NCI-H2081 treated with DMSO at 0.1 percent for 48 hours (cell line): ENCODE data around the gene FSIP1.

ENCODE experiments used
- DNase-seq: peaks from one replicate; lab custom pipeline; 2025; lab: John Stamatoyannopoulos, UW

The FSIP1 gene

DNA sequence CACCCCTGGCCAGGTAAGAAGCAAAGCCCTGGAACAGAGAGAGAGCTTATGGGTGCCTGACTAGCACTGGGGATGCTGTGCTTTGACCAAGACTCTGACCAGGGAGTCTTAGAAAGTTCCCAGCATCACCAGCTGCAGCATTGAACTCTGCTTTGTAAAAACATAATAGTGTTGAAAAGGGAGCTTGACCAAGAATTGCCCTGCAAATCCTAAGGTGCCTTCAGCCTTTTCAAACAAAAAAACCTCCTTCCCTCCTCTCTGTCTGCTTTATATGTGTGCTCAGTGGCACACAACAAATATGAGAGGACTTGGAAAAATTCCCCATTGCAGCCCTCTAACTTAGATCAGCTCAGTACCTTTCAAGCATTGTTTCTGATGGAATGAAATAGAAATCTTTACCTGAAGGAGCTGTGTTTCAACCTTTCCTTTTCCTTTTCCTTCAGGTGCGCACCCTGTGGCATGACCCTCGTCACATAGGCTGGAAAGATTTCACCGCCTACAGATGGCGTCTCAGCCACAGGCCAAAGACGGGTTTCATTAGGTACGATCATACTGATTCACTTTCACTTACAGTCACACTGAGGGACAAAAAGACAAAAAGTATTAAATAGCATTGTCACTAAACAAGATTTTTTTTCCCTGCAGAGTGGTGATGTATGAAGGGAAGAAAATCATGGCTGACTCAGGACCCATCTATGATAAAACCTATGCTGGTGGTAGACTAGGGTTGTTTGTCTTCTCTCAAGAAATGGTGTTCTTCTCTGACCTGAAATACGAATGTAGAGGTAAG is 188.8 kb downstream of the FSIP1 start:
- no peak for DNase-seq

DNA sequence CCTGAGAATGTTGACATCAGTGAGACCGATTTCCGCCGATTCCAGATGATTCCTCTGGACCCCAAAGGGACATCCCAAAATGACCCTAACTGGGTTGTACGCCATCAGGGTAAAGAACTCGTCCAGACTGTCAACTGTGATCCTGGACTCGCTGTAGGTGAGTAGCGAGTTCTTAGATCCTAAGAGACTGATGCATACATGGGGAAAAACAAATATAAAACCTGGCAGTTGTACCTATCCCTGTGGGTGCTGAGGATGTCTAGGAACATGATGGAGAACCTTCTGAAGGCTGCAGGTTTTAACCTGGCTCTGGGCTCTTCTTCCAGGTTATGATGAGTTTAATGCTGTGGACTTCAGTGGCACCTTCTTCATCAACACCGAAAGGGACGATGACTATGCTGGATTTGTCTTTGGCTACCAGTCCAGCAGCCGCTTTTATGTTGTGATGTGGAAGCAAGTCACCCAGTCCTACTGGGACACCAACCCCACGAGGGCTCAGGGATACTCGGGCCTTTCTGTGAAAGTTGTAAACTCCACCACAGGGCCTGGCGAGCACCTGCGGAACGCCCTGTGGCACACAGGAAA is 189.5 kb downstream of the FSIP1 start:
- no peak for DNase-seq

DNA sequence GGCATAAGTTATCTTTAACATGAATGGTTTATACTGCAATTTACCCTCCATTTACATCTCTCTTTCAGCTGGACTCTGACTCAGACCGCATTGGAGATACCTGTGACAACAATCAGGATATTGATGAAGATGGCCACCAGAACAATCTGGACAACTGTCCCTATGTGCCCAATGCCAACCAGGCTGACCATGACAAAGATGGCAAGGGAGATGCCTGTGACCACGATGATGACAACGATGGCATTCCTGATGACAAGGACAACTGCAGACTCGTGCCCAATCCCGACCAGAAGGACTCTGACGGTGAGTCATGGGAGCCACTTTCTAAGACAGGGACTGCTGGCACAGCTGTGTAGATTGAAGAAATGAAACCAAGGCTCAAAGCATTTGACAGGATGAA is 190.1 kb downstream of the FSIP1 start:
- no peak for DNase-seq

DNA sequence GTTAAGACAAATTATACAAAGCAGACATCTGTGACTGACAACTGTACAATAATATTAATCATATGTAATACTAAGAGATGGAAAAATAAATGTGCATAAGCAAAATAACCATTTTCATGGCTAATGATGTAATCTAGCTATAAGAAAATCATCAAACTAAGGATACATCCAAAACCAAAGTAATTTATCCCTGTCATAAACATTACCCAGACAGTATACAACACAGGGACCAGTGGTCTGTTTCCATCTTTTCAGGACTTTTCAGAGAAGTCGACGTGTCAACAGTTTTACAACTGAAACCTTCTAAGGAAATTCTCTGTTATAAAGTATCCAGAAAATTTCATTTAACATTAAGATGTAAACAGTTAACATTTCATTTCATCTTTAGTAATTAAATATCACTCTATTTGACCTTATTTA is 190.7 kb downstream of the FSIP1 start:
- DNase-seq: no peak

DNA sequence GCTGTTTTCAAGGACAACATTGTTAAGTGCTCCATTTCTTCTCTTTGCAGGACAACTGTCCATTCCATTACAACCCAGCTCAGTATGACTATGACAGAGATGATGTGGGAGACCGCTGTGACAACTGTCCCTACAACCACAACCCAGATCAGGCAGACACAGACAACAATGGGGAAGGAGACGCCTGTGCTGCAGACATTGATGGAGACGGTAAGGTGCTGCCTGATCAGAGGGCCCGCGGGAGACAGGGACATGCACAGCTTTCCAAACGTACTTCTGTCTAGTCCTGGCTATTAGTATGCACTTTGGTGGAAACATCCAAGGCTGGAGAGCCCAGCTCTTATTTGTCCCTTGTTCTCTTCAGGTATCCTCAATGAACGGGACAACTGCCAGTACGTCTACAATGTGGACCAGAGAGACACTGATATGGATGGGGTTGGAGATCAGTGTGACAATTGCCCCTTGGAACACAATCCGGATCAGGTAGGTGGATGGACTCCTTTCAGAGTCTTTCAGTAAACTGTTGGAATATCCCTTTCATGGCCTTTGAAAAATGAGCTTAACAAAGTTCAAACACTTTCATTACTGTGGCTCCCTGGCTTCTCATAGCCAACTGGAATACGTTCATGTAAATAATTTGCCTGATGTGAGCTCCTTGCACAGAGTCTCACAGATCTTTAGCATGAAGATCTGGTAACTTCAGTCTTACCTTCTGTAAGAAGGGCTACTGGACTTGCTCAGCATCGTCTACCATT is 191.3 kb downstream of the FSIP1 start:
- DNase-seq: no peak

DNA sequence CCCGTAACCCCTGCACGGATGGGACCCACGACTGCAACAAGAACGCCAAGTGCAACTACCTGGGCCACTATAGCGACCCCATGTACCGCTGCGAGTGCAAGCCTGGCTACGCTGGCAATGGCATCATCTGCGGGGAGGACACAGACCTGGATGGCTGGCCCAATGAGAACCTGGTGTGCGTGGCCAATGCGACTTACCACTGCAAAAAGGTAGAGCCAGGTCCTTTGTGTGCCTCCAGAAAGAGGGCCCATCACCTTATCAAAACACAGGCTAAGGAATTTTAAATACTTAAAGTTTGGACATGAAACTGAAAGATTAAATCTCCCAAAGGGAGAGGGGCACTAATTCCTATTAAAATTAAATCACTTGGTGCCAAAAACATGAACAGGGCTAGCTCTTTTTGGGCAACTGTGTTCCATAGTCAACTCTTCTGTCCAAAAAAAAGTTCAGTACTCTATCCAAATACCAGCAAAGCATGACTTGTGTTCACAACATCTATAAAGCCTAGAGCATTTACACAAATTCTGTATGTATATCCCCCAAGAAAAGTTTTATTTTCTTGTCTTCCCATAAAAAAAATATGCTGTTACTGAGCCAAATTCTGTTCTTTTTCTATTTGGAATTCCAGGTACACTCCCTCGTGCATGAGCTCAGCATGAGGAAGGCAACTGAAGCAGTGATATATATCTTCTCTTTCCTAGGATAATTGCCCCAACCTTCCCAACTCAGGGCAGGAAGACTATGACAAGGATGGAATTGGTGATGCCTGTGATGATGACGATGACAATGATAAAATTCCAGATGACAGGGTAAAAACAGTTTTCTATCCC is 192.6 kb downstream of the FSIP1 start:
- DNase-seq: no peak

DNA sequence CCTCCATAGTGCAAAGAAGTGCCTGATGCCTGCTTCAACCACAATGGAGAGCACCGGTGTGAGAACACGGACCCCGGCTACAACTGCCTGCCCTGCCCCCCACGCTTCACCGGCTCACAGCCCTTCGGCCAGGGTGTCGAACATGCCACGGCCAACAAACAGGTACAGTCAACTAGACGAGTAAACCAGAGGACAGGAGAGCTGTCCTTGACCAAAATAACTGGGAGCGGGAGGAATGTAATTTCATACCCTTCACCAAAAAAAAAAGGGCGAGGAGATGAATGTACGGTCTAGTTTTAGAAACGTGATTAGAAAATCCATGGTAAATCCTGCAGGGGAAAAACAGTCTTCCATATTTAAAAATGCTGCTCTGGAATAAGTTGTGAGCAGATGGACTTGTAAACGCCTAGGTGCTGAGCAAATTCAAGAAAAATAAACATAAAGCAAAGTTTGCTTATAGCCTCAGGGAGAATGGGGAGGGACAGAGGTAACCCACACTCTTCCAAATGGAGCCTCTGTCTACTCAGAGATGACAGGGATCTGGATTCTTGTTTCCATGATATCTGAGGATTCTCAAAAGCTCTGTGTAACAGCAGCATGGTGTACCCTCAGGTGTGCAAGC is 193.3 kb downstream of the FSIP1 start:
- no peak for DNase-seq

DNA sequence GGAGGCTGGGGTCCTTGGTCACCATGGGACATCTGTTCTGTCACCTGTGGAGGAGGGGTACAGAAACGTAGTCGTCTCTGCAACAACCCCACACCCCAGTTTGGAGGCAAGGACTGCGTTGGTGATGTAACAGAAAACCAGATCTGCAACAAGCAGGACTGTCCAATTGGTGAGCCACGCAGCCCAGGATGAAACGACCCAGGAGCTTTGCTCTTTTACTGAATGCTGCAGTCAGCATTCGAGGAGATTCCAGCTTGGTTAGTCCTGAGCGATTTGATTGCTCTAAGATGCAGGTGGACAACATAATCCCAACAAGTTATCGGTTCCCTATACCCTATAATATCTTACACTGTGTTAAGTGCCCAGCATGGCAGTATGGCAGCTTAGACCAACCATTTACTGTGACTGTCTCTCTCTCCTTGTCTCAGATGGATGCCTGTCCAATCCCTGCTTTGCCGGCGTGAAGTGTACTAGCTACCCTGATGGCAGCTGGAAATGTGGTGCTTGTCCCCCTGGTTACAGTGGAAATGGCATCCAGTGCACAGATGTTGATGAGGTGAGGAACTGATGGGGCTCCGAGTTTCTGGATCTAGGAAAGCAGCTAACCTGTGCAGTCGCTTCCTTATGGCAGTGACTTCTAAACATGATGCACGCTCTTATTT is 194.0 kb downstream of the FSIP1 start:
- no peak for DNase-seq

DNA sequence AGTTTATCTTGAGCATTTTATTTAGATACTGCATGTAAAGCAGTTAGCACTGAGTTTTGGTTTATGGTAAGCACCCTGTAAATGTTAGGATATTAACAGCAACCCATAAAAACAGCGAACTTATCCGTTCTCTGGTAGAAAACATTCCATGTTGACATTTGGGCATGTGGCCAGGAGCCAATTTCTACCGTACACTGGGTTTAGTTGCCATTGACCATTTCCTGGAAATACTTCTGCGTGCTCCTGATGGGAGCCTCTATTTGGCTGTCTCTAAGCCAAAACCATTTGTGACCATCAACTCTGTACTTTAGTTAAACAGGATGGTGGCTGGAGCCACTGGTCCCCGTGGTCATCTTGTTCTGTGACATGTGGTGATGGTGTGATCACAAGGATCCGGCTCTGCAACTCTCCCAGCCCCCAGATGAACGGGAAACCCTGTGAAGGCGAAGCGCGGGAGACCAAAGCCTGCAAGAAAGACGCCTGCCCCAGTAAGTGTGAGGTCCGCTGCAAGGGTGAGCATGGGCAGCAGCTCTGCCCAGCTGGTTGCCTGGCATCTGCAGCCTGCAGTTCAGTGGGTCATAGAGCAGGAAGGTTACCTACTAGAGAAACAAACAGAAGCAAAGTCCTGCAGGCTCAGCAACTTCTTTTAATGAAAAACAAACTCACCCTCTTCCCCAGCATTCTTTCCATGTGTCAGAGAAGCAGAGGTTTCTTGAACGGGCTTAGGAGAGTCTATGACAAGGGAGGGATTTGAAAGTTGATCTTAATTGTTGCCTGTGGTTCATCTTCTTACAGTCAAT is 194.7 kb downstream of the FSIP1 start:
- DNase-seq: no peak

DNA sequence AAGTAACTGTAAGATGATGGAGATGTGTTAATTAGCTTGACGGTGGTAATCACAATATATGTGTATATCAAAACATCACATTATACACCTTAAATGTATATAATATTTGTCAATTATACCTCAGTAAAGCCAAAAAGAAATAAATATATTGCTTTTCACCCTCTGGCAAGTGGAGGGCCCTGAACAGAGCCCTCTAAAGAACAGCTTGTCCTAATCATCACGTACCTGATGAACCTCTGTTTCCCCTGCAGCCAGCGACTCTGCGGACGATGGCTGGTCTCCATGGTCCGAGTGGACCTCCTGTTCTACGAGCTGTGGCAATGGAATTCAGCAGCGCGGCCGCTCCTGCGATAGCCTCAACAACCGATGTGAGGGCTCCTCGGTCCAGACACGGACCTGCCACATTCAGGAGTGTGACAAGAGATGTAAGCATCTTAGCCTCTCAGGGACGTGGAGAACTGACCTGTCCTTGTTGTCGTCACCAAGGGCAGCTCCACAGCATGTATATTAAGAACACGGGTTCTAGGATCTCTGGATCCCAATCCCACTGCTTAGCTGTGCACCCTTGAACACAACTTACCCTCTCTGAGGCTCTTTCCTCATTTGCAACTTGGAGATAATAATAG is 195.4 kb downstream of the FSIP1 start:
- DNase-seq: no peak

DNA sequence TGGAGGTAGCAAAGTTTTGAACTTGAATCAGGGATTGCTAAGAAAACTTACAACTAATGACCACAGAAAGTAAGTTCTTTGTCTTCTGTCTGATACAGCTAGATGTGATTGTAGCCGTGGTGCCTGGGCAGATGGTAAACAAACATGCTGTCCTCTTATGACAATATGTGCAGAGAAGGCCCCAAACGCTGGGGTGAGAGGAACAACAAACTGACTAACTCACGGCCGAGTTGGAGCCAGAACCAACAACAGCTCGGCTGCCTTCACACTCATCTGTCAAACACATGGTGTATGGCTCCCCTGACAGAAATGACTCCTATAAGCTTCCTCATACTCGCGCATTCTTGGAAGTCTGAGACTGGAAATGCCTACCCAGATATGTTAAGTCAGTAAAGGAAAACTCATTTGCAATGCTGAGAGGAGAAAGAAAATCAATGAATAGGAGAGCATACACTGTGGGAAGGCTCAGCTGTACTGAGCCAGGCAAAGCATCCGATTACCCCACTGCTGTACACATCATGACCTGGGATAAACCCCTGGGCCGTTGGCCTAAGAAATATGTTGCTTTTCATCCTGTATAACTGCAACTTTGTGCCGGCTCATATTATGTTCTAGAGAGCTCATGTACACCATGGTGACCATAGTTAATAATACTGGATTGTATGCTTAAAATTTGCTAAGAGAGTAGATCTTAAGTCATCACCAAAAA is 196.1 kb downstream of the FSIP1 start:
- no peak for DNase-seq

DNA sequence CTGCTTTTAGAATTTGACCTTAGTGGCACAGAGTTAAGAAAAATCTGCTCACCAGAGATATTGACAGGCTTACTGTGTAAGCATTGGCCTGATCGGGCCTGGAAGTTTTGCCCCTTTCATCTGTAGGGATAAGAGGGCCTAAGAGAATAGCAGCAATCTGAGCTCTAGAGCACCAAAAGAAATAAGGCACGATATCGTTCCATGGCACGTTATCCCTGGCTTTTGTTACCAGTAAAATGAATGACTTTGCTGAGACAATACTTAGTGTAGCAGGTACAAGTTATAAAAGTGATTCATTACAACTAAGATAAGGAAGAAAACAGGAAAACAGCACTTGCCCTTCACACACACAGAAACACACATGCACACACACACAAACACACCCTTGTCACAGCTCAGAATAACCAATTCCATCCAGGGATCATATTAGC is 196.8 kb downstream of the FSIP1 start:
- DNase-seq: no peak

DNA sequence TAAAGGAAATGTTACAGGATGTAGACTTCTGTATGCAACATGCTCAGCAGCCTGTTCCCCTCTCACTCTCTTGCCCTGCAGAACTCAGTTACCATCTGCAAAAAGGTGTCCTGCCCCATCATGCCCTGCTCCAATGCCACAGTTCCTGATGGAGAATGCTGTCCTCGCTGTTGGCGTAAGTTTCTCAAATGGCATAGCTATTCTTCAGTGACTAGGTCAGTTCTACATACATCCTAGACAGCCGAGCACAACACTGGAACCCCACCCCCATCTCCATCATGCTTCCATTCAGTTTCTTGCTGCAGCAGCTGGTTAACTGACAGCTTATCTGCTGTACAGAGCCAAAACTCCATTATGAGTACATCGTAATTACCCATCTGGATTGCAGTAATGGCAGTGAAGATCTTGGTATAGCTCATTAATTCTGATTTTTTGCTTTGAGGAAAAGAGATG is 197.2 kb downstream of the FSIP1 start:
- no peak for DNase-seq

DNA sequence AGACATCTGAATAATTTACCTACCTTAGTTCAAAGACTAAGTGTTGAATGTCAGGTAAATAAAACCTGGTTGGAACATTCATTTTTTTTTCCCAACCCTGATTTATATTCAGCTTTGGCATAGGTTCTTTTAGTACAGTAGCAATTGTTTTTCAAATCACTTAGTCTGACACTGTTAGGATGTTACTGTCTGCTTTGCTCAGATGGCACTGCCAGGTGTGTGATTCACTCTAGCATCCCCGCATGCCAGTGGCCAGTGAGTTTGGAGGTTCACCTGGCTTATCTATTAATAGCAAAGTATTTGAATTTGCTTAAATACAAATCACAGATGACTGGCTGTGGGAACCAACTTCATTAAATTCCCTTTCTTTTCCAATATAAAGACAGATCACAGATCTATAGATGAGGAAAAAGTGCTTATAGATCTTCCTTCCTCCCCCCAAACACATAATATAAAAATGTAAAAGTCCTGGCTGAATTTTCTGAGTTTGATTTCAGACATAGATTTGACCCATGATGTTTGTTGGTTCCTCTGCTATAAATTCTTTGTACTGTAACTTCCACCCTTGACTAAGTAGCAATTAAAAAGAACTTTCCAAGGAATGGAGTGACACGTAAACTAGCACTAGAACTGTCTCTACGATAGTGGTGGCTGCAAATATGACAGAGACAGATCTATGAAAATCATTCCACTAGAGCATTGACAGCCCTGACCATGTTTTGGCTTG is 197.8 kb downstream of the FSIP1 start:
- no peak for DNase-seq

DNA sequence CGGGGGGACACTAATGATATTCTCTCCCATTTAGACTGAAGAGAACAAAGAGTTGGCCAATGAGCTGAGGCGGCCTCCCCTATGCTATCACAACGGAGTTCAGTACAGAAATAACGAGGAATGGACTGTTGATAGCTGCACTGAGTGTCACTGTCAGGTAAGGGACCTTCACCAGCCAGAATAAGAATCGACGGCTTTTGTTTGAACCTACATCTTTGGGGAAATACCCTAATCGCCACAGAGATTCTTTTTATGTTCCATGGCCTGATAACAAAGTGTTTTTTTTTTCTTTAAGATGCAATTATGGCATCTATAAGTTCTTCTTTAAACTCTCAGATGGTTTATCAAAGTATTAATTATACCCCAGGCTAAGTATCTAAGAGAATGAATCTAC is 198.4 kb downstream of the FSIP1 start:
- DNase-seq: no peak

DNA sequence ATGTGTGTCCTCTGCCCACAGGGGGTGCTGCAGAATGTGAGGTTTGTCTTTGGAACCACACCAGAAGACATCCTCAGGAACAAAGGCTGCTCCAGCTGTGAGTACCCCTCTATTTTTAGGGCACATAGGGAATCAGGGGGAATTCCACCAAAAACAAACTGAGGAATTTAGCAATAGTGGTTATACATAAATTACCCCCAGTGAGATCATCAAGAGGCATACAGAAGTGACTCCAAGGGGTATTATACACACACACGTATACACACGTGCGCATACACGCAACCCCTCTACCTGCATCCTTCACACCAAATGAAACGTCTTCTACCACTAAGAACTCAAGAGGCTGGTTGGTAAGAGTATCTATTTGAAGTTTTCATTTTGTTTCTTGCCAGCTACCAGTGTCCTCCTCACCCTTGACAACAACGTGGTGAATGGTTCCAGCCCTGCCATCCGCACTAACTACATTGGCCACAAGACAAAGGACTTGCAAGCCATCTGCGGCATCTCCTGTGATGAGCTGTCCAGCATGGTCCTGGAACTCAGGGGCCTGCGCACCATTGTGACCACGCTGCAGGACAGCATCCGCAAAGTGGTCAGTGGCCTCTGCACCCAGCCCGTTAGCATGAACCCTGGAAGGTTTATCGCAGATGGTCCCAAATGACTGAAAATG is 198.9 kb downstream of the FSIP1 start:
- DNase-seq: no peak

DNA sequence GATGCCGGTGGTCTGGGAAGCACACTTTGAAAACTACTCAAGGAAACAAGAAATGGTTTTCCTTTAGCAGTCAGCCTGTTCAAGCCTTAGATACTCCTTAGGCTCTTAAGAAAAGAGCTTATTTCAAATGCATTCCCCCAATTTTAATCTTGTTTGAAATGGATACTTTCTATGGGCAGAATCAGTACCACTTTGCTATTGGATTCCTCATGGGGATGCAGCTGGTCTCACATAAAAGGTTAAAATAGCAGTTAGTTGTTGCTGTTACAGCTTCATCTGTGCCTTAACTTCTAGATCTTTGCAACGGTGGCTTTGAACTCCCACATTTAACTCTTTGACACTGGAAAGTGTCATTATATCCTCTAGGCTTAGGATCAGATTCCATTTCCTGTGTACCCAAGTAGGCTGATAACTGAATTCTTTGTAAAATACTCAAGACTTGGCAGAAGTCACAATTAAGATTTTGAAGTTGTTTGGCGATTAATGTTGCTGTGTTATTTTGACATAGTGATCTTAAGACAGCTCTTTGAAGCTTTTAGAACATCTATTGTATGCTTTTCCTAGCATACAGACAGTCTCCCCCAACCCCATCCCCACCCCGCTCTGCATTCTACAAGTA is 199.6 kb downstream of the FSIP1 start:
- no peak for DNase-seq
